HepG2 (cell line): ENCODE results near the gene LGR6.

ENCODE experiments used
- CTCF ChIP-seq: sonication (generic); formaldehyde crosslinking; IDR thresholded peaks from 2 replicates; pipeline ENCODE4 v1.5.0; 2020; ENCODE audit warnings: mild to moderate bottlenecking, missing genetic modification reagents, moderate library complexity
- EP300 ChIP-seq, 3 experiments: sonication (generic) in 1 of 3; formaldehyde crosslinking in 1 of 3; IDR thresholded peaks; 2 replicates each; pipeline versions ENCODE4 v1.5.1 to v1.6.1; 2011 to 2020; ENCODE audit warnings: low read depth in 2 of 3, low read length in 2 of 3, borderline replicate concordance in 1 of 3, improper control_type of control experiment in 1 of 3, mild to moderate bottlenecking in 1 of 3, missing genetic modification reagents in 1 of 3, moderate library complexity in 1 of 3
- HDAC1 ChIP-seq: sonication (generic); formaldehyde crosslinking; IDR thresholded peaks from 2 replicates; pipeline ENCODE4 v1.5.1; 2020; ENCODE audit warnings: mild to moderate bottlenecking, missing genetic modification reagents
- KDM5A ChIP-seq: fragments of 200-600 bp; sonication (generic); IDR thresholded peaks from 2 replicates; pipeline ENCODE4 v1.7.0; 2018; ENCODE audit warnings: antibody characterized with exemption, mild to moderate bottlenecking, low read length, borderline replicate concordance
- NFATC3 ChIP-seq: sonication (generic); formaldehyde crosslinking; IDR thresholded peaks from 2 replicates; pipeline ENCODE4 v1.5.1; 2020; ENCODE audit warnings: mild to moderate bottlenecking, missing genetic modification reagents
- PRMT3 ChIP-seq: sonication (generic); formaldehyde crosslinking; IDR thresholded peaks from 2 replicates; pipeline ENCODE4 v1.8.1; 2022; ENCODE audit warnings: low read depth, mild to moderate bottlenecking, moderate library complexity, missing genetic modification reagents, borderline replicate concordance
- REL ChIP-seq: sonication (generic); formaldehyde crosslinking; conservative IDR thresholded peaks from 2 replicates; pipeline ENCODE4 v1.8.0; 2022; ENCODE audit warnings: mild to moderate bottlenecking, missing genetic modification reagents, moderate library complexity
- SETDB1 ChIP-seq: sonication (generic); formaldehyde crosslinking; IDR thresholded peaks from 2 replicates; pipeline ENCODE4 v1.5.1; 2020; ENCODE audit warnings: missing genetic modification reagents, mild to moderate bottlenecking, borderline replicate concordance
- SRF ChIP-seq: IDR thresholded peaks from 2 replicates; pipeline ENCODE4 v1.6.1; 2011; ENCODE audit warnings: mild to moderate bottlenecking, low read depth, low read length, moderate library complexity
- TCF7L2 ChIP-seq: IDR thresholded peaks from 2 replicates; pipeline ENCODE4 v1.6.1; 2011; ENCODE audit warnings: mild to moderate bottlenecking, low read depth, low read length, moderate library complexity
- ZNF530 ChIP-seq: sonication (generic); formaldehyde crosslinking; IDR thresholded peaks from 2 replicates; pipeline ENCODE4 v1.5.0; 2020; ENCODE audit warnings: low read depth, mild to moderate bottlenecking, missing genetic modification reagents
- TF ChIP-seq, protein P1 (sequence below): sonication (generic); formaldehyde crosslinking; IDR thresholded peaks from 2 replicates; pipeline ENCODE4 v1.4.0; 2020; ENCODE audit warnings: low read depth, missing genetic modification reagents
- TF ChIP-seq, protein P2 (sequence below): sonication (generic); formaldehyde crosslinking; IDR thresholded peaks from 2 replicates; pipeline ENCODE4 v1.4.0; 2020; ENCODE audit warnings: missing genetic modification reagents, borderline replicate concordance

GRCh38 chr1:202241376-202242079 lies 47.9 kb downstream of the LGR6 start:
- TF ChIP-seq PRMT3 (CRISPR knock-in tag) (no peak), REL (CRISPR knock-in tag) (no peak), TCF7L2 (no peak), SETDB1 (no peak), NFATC3 (CRISPR knock-in tag) (no peak), ZNF530 (CRISPR knock-in tag) (no peak), CTCF (CRISPR knock-in tag) (no peak), EP300 (IDR thresholded peaks at IDR 0.05; ENCODE audit: low read depth in 2 of 2, low read length in 2 of 2) (no peak), EP300 (CRISPR knock-in tag; IDR thresholded peaks at IDR 0.05; ENCODE audit: borderline replicate concordance) (no peak), KDM5A (no peak), SRF (no peak), HDAC1 (CRISPR knock-in tag) (no peak)
- TF ChIP-seq, protein P1, sequence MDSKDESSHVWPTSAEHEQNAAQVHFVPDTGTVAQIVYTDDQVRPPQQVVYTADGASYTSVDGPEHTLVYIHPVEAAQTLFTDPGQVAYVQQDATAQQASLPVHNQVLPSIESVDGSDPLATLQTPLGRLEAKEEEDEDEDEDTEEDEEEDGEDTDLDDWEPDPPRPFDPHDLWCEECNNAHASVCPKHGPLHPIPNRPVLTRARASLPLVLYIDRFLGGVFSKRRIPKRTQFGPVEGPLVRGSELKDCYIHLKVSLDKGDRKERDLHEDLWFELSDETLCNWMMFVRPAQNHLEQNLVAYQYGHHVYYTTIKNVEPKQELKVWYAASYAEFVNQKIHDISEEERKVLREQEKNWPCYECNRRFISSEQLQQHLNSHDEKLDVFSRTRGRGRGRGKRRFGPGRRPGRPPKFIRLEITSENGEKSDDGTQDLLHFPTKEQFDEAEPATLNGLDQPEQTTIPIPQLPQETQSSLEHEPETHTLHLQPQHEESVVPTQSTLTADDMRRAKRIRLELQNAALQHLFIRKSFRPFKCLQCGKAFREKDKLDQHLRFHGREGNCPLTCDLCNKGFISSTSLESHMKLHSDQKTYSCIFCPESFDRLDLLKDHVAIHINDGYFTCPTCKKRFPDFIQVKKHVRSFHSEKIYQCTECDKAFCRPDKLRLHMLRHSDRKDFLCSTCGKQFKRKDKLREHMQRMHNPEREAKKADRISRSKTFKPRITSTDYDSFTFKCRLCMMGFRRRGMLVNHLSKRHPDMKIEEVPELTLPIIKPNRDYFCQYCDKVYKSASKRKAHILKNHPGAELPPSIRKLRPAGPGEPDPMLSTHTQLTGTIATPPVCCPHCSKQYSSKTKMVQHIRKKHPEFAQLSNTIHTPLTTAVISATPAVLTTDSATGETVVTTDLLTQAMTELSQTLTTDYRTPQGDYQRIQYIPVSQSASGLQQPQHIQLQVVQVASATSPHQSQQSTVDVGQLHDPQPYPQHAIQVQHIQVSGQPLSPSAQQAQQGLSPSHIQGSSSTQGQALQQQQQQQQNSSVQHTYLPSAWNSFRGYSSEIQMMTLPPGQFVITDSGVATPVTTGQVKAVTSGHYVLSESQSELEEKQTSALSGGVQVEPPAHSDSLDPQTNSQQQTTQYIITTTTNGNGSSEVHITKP = no peak
- TF ChIP-seq, protein P2, sequence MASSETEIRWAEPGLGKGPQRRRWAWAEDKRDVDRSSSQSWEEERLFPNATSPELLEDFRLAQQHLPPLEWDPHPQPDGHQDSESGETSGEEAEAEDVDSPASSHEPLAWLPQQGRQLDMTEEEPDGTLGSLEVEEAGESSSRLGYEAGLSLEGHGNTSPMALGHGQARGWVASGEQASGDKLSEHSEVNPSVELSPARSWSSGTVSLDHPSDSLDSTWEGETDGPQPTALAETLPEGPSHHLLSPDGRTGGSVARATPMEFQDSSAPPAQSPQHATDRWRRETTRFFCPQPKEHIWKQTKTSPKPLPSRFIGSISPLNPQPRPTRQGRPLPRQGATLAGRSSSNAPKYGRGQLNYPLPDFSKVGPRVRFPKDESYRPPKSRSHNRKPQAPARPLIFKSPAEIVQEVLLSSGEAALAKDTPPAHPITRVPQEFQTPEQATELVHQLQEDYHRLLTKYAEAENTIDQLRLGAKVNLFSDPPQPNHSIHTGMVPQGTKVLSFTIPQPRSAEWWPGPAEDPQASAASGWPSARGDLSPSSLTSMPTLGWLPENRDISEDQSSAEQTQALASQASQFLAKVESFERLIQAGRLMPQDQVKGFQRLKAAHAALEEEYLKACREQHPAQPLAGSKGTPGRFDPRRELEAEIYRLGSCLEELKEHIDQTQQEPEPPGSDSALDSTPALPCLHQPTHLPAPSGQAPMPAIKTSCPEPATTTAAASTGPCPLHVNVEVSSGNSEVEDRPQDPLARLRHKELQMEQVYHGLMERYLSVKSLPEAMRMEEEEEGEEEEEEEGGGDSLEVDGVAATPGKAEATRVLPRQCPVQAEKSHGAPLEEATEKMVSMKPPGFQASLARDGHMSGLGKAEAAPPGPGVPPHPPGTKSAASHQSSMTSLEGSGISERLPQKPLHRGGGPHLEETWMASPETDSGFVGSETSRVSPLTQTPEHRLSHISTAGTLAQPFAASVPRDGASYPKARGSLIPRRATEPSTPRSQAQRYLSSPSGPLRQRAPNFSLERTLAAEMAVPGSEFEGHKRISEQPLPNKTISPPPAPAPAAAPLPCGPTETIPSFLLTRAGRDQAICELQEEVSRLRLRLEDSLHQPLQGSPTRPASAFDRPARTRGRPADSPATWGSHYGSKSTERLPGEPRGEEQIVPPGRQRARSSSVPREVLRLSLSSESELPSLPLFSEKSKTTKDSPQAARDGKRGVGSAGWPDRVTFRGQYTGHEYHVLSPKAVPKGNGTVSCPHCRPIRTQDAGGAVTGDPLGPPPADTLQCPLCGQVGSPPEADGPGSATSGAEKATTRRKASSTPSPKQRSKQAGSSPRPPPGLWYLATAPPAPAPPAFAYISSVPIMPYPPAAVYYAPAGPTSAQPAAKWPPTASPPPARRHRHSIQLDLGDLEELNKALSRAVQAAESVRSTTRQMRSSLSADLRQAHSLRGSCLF (CRISPR knock-in tag) = no peak
